ENCODE results near the gene DAPK3.
"Not testable (repeated sequence)": the region's sequence is repeated elsewhere in the genome, so short reads cannot be mapped to it uniquely, and the experiment has no call there.

The DAPK3 gene

DNA sequence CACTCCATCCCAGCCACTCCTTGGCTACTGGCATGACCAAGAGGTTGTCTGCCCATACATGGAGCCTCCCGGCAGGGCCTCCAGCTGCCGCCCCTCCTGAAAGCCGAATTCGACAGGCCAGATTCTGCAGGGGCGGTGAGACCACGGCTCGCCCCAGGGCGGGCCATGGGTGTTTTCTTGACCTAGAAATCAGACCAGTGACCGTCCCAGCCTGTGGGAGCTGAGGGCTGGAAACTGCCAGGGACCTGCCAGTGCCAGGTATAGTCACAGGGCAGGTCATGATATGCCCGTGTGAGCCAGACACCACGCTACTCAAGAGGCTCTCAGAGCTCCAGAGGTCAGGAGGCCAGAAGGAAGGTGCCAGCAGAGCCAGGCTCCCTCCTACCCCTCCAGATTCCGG lies 16.8 kb downstream of the DAPK3 start:
- no peak overlapping the region for H3K4me3 ChIP-seq (ENCODE audit: low read length)
- DNase-seq (ENCODE audit: low read depth) = no peak
- TF ChIP-seq, protein P1, sequence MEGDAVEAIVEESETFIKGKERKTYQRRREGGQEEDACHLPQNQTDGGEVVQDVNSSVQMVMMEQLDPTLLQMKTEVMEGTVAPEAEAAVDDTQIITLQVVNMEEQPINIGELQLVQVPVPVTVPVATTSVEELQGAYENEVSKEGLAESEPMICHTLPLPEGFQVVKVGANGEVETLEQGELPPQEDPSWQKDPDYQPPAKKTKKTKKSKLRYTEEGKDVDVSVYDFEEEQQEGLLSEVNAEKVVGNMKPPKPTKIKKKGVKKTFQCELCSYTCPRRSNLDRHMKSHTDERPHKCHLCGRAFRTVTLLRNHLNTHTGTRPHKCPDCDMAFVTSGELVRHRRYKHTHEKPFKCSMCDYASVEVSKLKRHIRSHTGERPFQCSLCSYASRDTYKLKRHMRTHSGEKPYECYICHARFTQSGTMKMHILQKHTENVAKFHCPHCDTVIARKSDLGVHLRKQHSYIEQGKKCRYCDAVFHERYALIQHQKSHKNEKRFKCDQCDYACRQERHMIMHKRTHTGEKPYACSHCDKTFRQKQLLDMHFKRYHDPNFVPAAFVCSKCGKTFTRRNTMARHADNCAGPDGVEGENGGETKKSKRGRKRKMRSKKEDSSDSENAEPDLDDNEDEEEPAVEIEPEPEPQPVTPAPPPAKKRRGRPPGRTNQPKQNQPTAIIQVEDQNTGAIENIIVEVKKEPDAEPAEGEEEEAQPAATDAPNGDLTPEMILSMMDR (IDR thresholded peaks at IDR 0.05; ENCODE audit: insufficient read depth, low read depth, low read length, missing control alignments) = no peak

DNA sequence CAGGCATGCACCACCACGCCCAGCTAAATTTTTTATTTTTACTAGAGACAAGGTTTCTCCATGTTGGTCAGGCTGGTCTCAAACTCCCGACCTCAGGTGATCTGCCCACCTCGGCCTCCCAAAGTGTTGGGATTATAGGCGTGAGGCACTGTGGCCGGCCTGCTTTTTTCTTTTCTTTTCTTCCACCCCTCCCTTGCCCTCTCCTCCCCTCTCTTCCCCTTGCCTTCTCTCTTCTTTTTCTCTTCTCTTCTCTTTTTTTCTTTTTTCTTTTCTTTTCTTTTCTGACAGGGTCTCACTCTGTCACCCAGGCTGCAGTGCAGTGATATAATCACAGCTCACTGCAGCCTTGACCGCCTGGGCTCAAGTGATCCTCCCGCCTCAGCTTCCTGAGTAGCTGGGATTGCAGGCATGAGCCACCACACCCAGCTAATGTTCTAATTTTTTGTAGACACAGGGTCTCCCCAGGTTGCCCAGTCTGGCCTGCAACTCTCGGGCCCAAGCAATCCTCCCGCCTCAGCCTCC lies 18.1 kb downstream of the DAPK3 start:
- DNase-seq (ENCODE audit: low read depth); H3K4me3 ChIP-seq (ENCODE audit: low read length): not testable (repeated sequence)

DNA sequence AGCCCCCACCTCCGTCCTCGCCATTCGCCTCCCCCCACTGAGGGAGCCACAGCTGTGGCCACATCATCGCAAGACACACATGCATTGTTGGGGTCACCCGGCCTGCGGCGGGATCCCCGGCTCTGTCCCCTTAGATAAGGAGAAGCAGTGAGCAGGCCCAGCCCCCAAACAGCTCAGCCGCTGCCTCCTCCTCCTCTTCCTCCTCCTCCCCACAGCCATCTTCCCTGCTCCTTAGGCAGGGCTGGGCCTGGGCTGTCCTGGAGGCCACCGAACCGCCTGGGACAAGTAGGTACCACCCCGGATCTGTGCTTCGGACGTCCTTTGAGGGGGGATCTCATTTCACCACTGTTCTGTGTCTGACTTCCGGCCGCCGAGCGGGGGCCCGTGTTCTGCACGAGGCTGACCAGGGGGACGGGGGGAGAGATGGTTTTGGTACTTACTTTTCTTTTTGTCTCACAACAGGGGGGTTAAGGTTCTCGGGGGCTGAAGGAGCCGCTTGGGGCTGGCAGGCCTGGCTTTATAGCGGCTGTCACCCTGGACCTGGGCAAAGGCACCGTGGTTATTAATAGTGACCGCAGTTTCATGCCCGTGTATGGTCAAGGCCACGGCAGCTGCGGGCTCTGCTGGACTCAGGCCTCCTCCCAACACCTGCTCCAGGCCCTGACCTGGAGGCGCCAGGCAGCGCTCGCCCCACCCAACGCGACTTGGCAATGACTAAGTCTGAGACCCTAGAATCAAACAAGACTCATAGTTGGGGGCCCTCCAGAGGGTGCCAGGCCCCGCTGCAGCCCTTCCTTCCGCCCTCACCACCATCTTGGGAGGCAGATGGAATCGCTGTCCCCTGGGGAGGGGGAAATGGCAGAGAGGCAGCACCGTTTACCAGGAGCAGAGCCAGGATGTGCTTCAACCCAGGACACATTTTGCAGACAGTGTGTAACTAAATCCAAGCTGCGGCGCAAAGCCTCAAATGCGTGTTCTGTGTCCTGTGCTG lies 19.7 kb downstream of the DAPK3 start:
- TF ChIP-seq, protein P1 (IDR thresholded peaks at IDR 0.05; ENCODE audit: insufficient read depth, low read depth, low read length, missing control alignments) = no peak
- DNase-seq (ENCODE audit: low read depth) = no peak
- no peak overlapping the region for H3K4me3 ChIP-seq (ENCODE audit: low read length)

DNA sequence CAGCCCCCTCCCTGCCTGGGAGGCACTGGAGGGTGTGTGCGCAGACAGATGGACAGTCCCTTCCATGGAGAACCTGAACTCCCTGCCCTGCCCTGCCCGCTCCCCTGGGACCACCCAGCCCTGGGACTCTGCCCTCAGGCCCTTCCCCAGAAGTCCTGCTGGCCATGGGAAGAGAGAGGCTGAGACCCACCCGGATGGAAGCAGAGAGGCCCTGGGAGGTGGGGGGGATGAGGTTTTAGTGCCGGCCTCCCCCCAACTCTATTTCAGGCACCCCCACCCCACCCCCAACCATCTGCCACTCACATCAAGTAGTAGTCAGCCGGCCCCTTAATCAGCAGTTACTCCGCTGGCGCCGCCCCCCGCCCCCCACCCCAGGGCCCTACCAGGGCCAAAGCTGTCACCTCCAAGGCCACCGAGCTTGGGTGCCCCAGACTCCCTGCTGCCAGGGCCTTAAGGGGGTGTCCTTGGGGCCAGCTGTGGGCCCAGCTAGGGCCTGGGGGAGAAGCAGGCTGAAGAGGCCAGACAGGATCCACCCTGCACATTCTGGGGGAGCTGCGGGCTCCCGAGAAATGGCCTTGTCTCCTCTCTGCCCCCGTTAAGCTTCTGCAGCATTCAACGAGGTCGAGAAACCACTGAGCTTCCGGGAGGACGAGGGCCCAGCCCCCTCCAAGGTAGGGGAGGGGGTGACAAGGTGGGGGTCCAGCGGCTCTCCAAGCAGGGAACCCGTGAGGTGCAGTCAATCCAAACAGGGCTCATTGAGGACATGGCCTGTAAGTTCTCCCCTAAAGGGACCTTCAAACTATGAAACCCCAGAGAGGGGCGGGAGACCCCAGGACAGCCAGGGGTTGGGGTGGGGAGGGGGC lies 20.7 kb downstream of the DAPK3 start:
- TF ChIP-seq, protein P1 (IDR thresholded peaks at IDR 0.05; ENCODE audit: insufficient read depth, low read depth, low read length, missing control alignments) = no peak
- no peak overlapping the region for H3K4me3 ChIP-seq (ENCODE audit: low read length)
- DNase-seq (ENCODE audit: low read depth) = no peak

DNA sequence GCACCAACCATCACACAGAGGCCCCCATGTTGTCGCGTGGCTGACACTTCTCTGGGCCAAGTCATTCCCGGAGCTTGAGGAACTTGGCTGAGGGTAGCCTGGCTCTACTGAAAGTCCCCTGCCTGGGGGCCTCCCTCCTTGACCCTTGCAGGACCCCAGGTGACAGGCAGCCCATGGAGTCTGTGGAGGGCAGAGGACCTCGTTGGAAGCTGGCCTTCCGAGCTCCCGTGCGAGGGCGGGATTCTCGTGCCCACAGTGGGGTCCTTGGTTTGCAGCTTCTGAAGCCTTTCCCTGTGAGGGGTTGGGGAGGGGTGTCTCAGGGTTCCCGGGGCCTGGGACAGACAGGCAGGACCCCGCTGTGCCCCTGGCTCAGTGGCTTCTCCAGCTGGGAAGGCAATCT lies 21.6 kb downstream of the DAPK3 start:
- no peak for DNase-seq (ENCODE audit: low read depth)
- TF ChIP-seq, protein P1 (IDR thresholded peaks at IDR 0.05; ENCODE audit: insufficient read depth, low read depth, low read length, missing control alignments) = no peak

DNA sequence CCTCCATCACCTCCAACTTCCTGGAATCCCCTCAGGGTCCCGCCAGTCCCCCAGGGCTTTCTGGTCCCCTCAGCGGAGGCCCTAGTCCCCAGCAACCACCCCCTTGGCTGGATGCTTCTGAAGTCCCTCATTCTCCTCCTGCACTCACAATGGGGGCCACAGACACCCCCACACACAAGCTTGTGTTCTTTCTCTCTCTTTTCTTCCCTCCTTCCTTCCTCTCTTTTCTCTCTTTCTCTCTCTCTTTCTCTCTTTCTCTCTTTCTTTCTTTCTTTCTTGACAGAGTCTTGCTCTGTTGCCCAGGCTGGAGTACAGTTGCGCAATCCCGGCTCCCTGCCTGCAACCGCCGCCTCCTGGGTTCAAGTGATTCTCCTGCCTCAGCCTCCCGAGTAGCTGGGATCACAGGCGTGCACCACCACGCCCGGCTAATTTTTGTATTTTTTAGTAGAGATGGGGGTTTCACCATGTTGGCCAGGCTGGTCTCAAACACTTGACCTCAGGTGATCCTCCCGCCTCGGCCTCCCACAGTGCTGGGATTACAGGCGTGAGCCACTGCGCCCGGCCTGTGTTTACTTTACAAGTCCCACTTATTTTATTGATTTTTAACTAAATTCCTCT lies 23.5 kb downstream of the DAPK3 start:
- not testable (repeated sequence) for H3K4me3 ChIP-seq (ENCODE audit: low read length); DNase-seq (ENCODE audit: low read depth)

More for the DNA sequence above, 21.6 kb downstream of the DAPK3 start:
- H3K4me3 ChIP-seq (ENCODE audit: low read length) = no peak overlapping the region

DNA sequence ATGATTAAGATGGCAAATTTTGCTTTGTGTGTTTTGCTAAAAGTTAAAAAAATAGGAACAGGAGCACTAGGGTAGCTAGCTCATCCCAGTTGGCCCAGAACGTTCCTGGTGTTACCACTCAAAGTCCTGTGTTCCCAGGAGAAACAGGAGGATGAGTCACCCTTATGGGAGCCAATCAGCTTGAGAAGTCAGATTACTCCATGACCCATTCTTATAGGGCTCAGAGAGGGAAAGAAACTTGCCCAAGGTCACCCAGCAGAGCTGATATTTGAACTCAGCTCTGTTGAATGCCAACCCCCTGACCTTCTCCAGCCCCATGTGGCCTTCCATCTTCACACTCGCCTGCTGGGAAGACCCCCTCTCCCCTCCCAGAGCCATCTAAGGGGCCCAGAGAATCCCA lies 25.1 kb downstream of the DAPK3 start:
- TF ChIP-seq, protein P1 (IDR thresholded peaks at IDR 0.05; ENCODE audit: insufficient read depth, low read depth, low read length, missing control alignments) = no peak
- no peak for DNase-seq (ENCODE audit: low read depth)
- H3K4me3 ChIP-seq (ENCODE audit: low read length) = no peak overlapping the region
